ENCODE results near the gene RPS15. TPM values are rescaled to one million over a fixed set of nuclear protein-coding genes. Genes with fewer than 3 reads are reported as not detected.
A peak's percentile ranks its signal among the peaks of the same experiment; 100 is the strongest.
"Not testable (repeated sequence)": the region's sequence is repeated elsewhere in the genome, so short reads cannot be mapped to it uniquely, and the experiment has no call there.

Gene RPS15
- total RNA-seq, 2 donors from 2014 or later: 1,653 to 1,678 TPM

- ATAC-seq: peak; percentile 73
- Mint-ChIP-seq H3K4me3 (peak overlapping the region; percentile 90), H3K27ac (no peak overlapping the region), H3K27me3 (no peaks in the 10 kb centered on the region), H3K4me1 (peaks cover 7% of the 10 kb centered on the region), H3K36me3 (ENCODE audit: low read depth) (no peaks in the 10 kb centered on the region)
- DNase-seq: peak; percentile 56 to 64 (median 58)
- H3K9me3 ChIP-seq (ENCODE audit: control insufficient read depth, low read length, poor library complexity, severe bottlenecking): no peaks in the 10 kb centered on the region
Observed at GRCh38 chr19:1470305-1471009, 32.3 kb downstream of the RPS15 start.

GRCh38 chr19:1471010-1471514 is 32.9 kb downstream of the RPS15 start:
- peak overlapping the region; percentile 90 for H3K4me3 Mint-ChIP-seq
- no peaks in the 10 kb centered on the region for H3K36me3 Mint-ChIP-seq (ENCODE audit: low read depth)
- no peaks in the 10 kb centered on the region for H3K9me3 ChIP-seq (ENCODE audit: control insufficient read depth, low read length, poor library complexity, severe bottlenecking)
- H3K4me1 Mint-ChIP-seq: peaks cover 7% of the 10 kb centered on the region
- ATAC-seq (peak; percentile 40), DNase-seq (no peak)
- no peaks in the 10 kb centered on the region for H3K27me3 Mint-ChIP-seq
- H3K27ac Mint-ChIP-seq: no peak overlapping the region

GRCh38 chr19:1471515-1472160 is 33.4 kb downstream of the RPS15 start:
- peak overlapping the region; percentile 90 for H3K4me3 Mint-ChIP-seq
- H3K4me1 Mint-ChIP-seq: peaks cover 7% of the 10 kb centered on the region
- DNase-seq: no peak
- no peaks in the 10 kb centered on the region for H3K9me3 ChIP-seq (ENCODE audit: control insufficient read depth, low read length, poor library complexity, severe bottlenecking)
- H3K27ac Mint-ChIP-seq: no peak overlapping the region
- no peaks in the 10 kb centered on the region for H3K27me3 Mint-ChIP-seq
- peak; percentile 27 for ATAC-seq
- no peaks in the 10 kb centered on the region for H3K36me3 Mint-ChIP-seq (ENCODE audit: low read depth)

GRCh38 chr19:1472231-1473084 is 34.3 kb downstream of the RPS15 start:
- peak in 1 of 3 donors; percentile 7 for DNase-seq
- H3K27me3 Mint-ChIP-seq: no peaks in the 10 kb centered on the region
- H3K4me3 Mint-ChIP-seq: peak overlapping the region; percentile 90
- no peak for ATAC-seq
- H3K9me3 ChIP-seq (ENCODE audit: control insufficient read depth, low read length, poor library complexity, severe bottlenecking): no peaks in the 10 kb centered on the region
- H3K4me1 Mint-ChIP-seq: peaks cover 9% of the 10 kb centered on the region
- H3K27ac Mint-ChIP-seq: no peak overlapping the region
- no peaks in the 10 kb centered on the region for H3K36me3 Mint-ChIP-seq (ENCODE audit: low read depth)

GRCh38 chr19:1473085-1473851 is 35.1 kb downstream of the RPS15 start:
- Mint-ChIP-seq H3K27me3 (no peaks in the 10 kb centered on the region), H3K36me3 (ENCODE audit: low read depth) (no peaks in the 10 kb centered on the region), H3K4me1 (peaks cover 9% of the 10 kb centered on the region), H3K4me3 (peak overlapping the region; percentile 9), H3K27ac (no peak overlapping the region)
- ATAC-seq (no peak), DNase-seq (peak in 1 of 3 donors; percentile 5)
- H3K9me3 ChIP-seq (ENCODE audit: control insufficient read depth, low read length, poor library complexity, severe bottlenecking): no peaks in the 10 kb centered on the region

GRCh38 chr19:1474011-1474764 is 36.0 kb downstream of the RPS15 start:
- ATAC-seq (no peak), DNase-seq (peak in 1 of 3 donors; percentile 7)
- H3K36me3 Mint-ChIP-seq (ENCODE audit: low read depth): peaks cover 3% of the 10 kb centered on the region

GRCh38 chr19:1474765-1475351 is 36.7 kb downstream of the RPS15 start:
- Mint-ChIP-seq H3K27ac (no peak overlapping the region), H3K36me3 (ENCODE audit: low read depth) (peaks cover 3% of the 10 kb centered on the region), H3K4me3 (no peak overlapping the region), H3K4me1 (peaks cover 14% of the 10 kb centered on the region), H3K27me3 (no peaks in the 10 kb centered on the region)
- ATAC-seq: no peak
- H3K9me3 ChIP-seq (ENCODE audit: control insufficient read depth, low read length, poor library complexity, severe bottlenecking): no peaks in the 10 kb centered on the region
- DNase-seq: no peak

More at GRCh38 chr19:1474011-1474764, 36.0 kb downstream of the RPS15 start:
- Mint-ChIP-seq H3K27ac (no peak overlapping the region), H3K27me3 (no peaks in the 10 kb centered on the region), H3K4me1 (peaks cover 12% of the 10 kb centered on the region), H3K4me3 (no peak overlapping the region)
- no peaks in the 10 kb centered on the region for H3K9me3 ChIP-seq (ENCODE audit: control insufficient read depth, low read length, poor library complexity, severe bottlenecking)

GRCh38 chr19:1475751-1476437 is 37.7 kb downstream of the RPS15 start:
- DNase-seq: no peak
- Mint-ChIP-seq H3K27ac (no peak overlapping the region), H3K4me1 (peaks cover 16% of the 10 kb centered on the region)

GRCh38 chr19:1477056-1477455 is 38.9 kb downstream of the RPS15 start:
- not testable (repeated sequence) for DNase-seq; H3K27me3 Mint-ChIP-seq; H3K9me3 ChIP-seq (ENCODE audit: control insufficient read depth, low read length, poor library complexity, severe bottlenecking); H3K36me3 Mint-ChIP-seq (ENCODE audit: low read depth); ATAC-seq
- Mint-ChIP-seq H3K4me1 (peaks cover 14% of the 10 kb centered on the region), H3K4me3 (peak overlapping the region; percentile 96), H3K27ac (peak overlapping the region; percentile 37)

More at GRCh38 chr19:1475751-1476437, 37.7 kb downstream of the RPS15 start:
- H3K4me3 Mint-ChIP-seq: no peak overlapping the region
- H3K9me3 ChIP-seq (ENCODE audit: control insufficient read depth, low read length, poor library complexity, severe bottlenecking): no peaks in the 10 kb centered on the region
- ATAC-seq: no peak
- peaks cover 4% of the 10 kb centered on the region for H3K36me3 Mint-ChIP-seq (ENCODE audit: low read depth)
- no peaks in the 10 kb centered on the region for H3K27me3 Mint-ChIP-seq

GRCh38 chr19:1478934-1479707 is 40.9 kb downstream of the RPS15 start, which contains the start of gene C19orf25:
Gene C19orf25, minus strand, starts transcription at chr19:1479215. Its CDS starts 312 bp downstream, at chr19:1478903.
- Mint-ChIP-seq H3K4me1 (peaks cover 14% of the 10 kb centered on the region), H3K4me3 (peak within 1 kb of the TSS; percentile 96), H3K36me3 (ENCODE audit: low read depth) (peaks cover 4% of the 10 kb centered on the region), H3K27ac (peak within 1 kb of the TSS; percentile 89), H3K27me3 (no peaks in the 10 kb centered on the region)
- DNase-seq (peak; percentile 81 to 85 (median 84)), ATAC-seq (peak; percentile 99)
- H3K9me3 ChIP-seq (ENCODE audit: control insufficient read depth, low read length, poor library complexity, severe bottlenecking): no peaks in the 10 kb centered on the region

Data from T-helper 17 cell (primary cell).